GM08714 (cell line): Measurements from ENCODE around the gene FBXW4.
A peak's percentile ranks its signal among the peaks of the same experiment; 100 is the strongest.

Experiments
- H3K4me3 ChIP-seq: fragments of 200-500 bp; sonication (Bioruptor generic); 2 replicates; pipeline ENCODE4 v1.5.1; 2014; ENCODE audit warnings: mild to moderate bottlenecking, low read length, inconsistent platforms
- ZNF274 ChIP-seq: IDR thresholded peaks from 2 replicates; pipeline ENCODE4 v1.6.1; 2012; ENCODE audit warnings: mild to moderate bottlenecking, low read depth, low read length

FBXW4 gene

GRCh38 chr10:101570428-101571270 lies 124.3 kb downstream of the FBXW4 start:
- peak overlapping the region; percentile 11; the same call in 1 of the 2 replicates for H3K4me3 ChIP-seq
- no peak for TF ChIP-seq ZNF274

- no peak for TF ChIP-seq ZNF274
- peak overlapping the region; percentile 63 for H3K4me3 ChIP-seq
Observed at GRCh38 chr10:101569622-101570427, 125.1 kb downstream of the FBXW4 start.

- H3K4me3 ChIP-seq: no peak overlapping the region
- TF ChIP-seq ZNF274: no peak
Observed at GRCh38 chr10:101569323-101569621, 125.7 kb downstream of the FBXW4 start.

GRCh38 chr10:101568054-101568745 lies 126.8 kb downstream of the FBXW4 start:
- no peak for TF ChIP-seq ZNF274

GRCh38 chr10:101567165-101568006 lies 127.6 kb downstream of the FBXW4 start:
- H3K4me3 ChIP-seq: no peak overlapping the region
- TF ChIP-seq ZNF274: no peak

More at GRCh38 chr10:101568054-101568745, 126.8 kb downstream of the FBXW4 start:
- no peak overlapping the region for H3K4me3 ChIP-seq

- H3K4me3 ChIP-seq: no peak overlapping the region
- TF ChIP-seq ZNF274: no peak
Observed at GRCh38 chr10:101566333-101567164, 128.4 kb downstream of the FBXW4 start.

GRCh38 chr10:101565936-101566332 lies 129.0 kb downstream of the FBXW4 start:
- no peak for TF ChIP-seq ZNF274
- no peak overlapping the region for H3K4me3 ChIP-seq

- no peak for TF ChIP-seq ZNF274
- no peak overlapping the region for H3K4me3 ChIP-seq
Observed at GRCh38 chr10:101565370-101565900, 129.5 kb downstream of the FBXW4 start.

- H3K4me3 ChIP-seq: no peak overlapping the region
- TF ChIP-seq ZNF274: no peak
Observed at GRCh38 chr10:101564490-101564991, 130.4 kb downstream of the FBXW4 start.

- H3K4me3 ChIP-seq: no peak overlapping the region
- TF ChIP-seq ZNF274: no peak
Observed at GRCh38 chr10:101563497-101564040, 131.4 kb downstream of the FBXW4 start.

GRCh38 chr10:101563007-101563406 lies 132.0 kb downstream of the FBXW4 start:
- H3K4me3 ChIP-seq: no peak overlapping the region
- TF ChIP-seq ZNF274: no peak

- TF ChIP-seq ZNF274: no peak
- H3K4me3 ChIP-seq: no peak overlapping the region
Observed at GRCh38 chr10:101562231-101562630, 132.7 kb downstream of the FBXW4 start.
